Peyer's patch (tissue), 4 donors: Measurements from ENCODE around the gene MASP1. TPM values are rescaled to one million over a fixed set of nuclear protein-coding genes. Genes with fewer than 3 reads are reported as not detected.

Experiments
- total RNA-seq, 4 donors: library from RNA; depleted of rRNA; stranded (reverse); fragments of >200 nt; gene quantifications; one replicate each; pipeline ENCODE4 v1.1.0, GENCODE V29; 2016

The MASP1 gene
- total RNA-seq, 4 donors from 2014 or later, result 0.70 to 4.2 (median 1.4) TPM

Other genes with a start within 250 kb of the MASP1 start
- 1 to 10 TPM in 1 of 4 donors, not detected in 3; 1.5 TPM for gene RPL39L, start 152.2 kb downstream of the MASP1 start, total RNA-seq
- gene RTP1, start 94.3 kb downstream of the MASP1 start, total RNA-seq, result not detected
- gene RTP4, start 76.6 kb upstream of the MASP1 start, total RNA-seq, result 10 to 100 TPM in 1 of 4 donors, 1 to 10 TPM in 3; 3.5 to 12.4 (median 5.6) TPM